Mucosa of descending colon (tissue), 3 donors: ENCODE measurements around the gene GRIK3. TPM values are rescaled to one million over a fixed set of nuclear protein-coding genes. Genes with fewer than 3 reads are reported as not detected.

Experiments used
- ATAC-seq: fragments of 200-7000 bp; cut with Tn5 transposase; one replicate; pipeline ENCODE4 v1.9.1; 2020; ENCODE audit warnings: mild to moderate bottlenecking, moderate library complexity
- DNase-seq, 3 donors: peaks; one replicate each; pipeline ENCODE4 v3.0.0-alpha.2; 2020
- H3K36me3 ChIP-seq: fragments of 200-600 bp; one replicate; pipeline ENCODE4 v1.8.0; 2021; ENCODE audit warnings: low read depth, mild to moderate bottlenecking
- H3K4me1 ChIP-seq: fragments of 200-600 bp; one replicate; pipeline ENCODE4 v1.8.0; 2021; ENCODE audit warnings: low read depth, mild to moderate bottlenecking
- H3K4me3 ChIP-seq: fragments of 200-600 bp; one replicate; pipeline ENCODE4 v1.8.0; 2021; ENCODE audit warnings: mild to moderate bottlenecking
- H3K9me3 ChIP-seq: fragments of 200-600 bp; one replicate; pipeline ENCODE4 v1.8.0; 2021; ENCODE audit warnings: mild to moderate bottlenecking
- intact Hi-C, 2 donors: fragments of 100-400 bp; cut with DNase I in 1 of 2; cut with micrococcal nuclease in 1 of 2; formaldehyde crosslinking; loops; one replicate each; pipeline versions ENCODE4 v1.11.0 to v1.11.1; 2022; cut with DNase I, micrococcal nuclease
- total RNA-seq, 3 donors: library from RNA; stranded (reverse); fragmentation: NEBNext Ultra II Directional in 2 of 3; extraction: Animal tissue kit (Norgen Biotek cat#: 25700) in 2 of 3; gene quantifications; one replicate each; pipeline versions ENCODE4 v1.2.1 to v1.2.4, GENCODE V29; 2021 to 2023
- TF ChIP-seq, protein P1 (sequence below): fragments of 200-600 bp; IDR thresholded peaks from one replicate; pipeline ENCODE4 v1.8.0; 2022; ENCODE audit warnings: antibody characterized with exemption, mild to moderate bottlenecking
- donor health status: DM: no; HTN: no; CAD: no; lungs with moderate emphysema.
- donor health status: DM: no; HTN: no; CAD: no.
- donor health status: DM: no; HTN: yes; CAD: no.

The GRIK3 gene
- total RNA-seq, 3 donors from 2014 or later, result 0.41 to 13.6 (median 1.5) TPM

DNA sequence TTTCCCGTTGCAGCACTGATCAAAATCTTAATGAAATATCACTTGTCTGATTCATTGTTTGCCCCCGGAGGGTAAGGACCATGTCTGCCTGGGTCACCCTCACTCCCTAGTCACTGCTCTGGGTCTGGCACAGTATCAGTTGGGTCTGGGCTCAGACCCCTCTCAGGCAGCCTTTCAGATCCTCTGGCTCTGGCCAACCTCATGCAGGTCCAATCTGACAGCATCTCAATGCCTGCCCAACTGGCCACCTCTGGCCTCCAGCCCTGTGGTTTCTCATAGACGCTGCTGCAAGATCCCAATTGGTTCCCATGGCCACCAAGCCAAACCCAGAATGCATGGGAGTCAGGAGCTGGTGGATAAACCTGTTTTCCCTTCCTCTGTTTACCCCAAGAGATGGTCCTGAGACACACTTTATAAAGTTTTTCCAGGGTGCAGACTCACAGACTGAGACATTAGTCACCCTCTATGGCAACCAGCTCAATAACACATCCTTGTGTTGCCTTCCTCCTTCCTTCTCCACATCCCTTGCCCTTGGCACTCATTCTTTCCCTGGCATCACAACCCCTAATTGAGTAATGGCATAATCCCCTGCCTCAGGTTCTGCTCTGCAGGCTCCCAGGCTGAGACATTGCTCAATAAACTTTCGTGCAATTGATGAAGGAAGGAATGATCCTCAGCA lies 199.2 kb downstream of the GRIK3 start:
- H3K36me3 ChIP-seq, result no peaks in the 10 kb centered on the region
- TF ChIP-seq, protein P1, sequence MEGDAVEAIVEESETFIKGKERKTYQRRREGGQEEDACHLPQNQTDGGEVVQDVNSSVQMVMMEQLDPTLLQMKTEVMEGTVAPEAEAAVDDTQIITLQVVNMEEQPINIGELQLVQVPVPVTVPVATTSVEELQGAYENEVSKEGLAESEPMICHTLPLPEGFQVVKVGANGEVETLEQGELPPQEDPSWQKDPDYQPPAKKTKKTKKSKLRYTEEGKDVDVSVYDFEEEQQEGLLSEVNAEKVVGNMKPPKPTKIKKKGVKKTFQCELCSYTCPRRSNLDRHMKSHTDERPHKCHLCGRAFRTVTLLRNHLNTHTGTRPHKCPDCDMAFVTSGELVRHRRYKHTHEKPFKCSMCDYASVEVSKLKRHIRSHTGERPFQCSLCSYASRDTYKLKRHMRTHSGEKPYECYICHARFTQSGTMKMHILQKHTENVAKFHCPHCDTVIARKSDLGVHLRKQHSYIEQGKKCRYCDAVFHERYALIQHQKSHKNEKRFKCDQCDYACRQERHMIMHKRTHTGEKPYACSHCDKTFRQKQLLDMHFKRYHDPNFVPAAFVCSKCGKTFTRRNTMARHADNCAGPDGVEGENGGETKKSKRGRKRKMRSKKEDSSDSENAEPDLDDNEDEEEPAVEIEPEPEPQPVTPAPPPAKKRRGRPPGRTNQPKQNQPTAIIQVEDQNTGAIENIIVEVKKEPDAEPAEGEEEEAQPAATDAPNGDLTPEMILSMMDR, result no peak
- H3K9me3 ChIP-seq, result no peaks in the 10 kb centered on the region
- no peaks in the 10 kb centered on the region for H3K4me1 ChIP-seq
- intact Hi-C loops, result no loop called here
- ATAC-seq (no peak), DNase-seq (no peak)
- no peak overlapping the region for H3K4me3 ChIP-seq

DNA sequence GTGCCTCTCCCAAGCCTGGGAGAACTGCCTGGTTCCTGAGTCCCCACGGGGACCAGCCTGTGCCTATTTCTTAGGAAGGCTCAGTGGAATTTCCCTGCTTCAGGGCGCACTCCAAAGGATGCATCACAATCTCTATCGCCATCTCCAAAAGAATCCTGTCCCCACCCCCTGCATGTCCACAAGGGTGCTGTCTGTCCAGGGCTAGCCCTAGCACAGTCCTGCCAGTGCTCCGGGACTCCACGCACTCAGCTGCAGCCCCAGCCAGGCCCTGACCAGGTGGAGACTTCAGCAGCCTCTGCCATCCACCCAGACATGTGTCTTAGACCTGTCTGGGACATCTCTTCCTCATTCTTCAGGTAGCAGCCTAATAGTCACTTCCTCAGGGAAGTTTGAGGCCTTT lies 199.7 kb downstream of the GRIK3 start:
- intact Hi-C loops, result no loop called here
- TF ChIP-seq, protein P1, result no peak
- ATAC-seq (no peak), DNase-seq (no peak)
- no peaks in the 10 kb centered on the region for H3K9me3 ChIP-seq
- no peak overlapping the region for H3K4me3 ChIP-seq
- H3K4me1 ChIP-seq, result no peaks in the 10 kb centered on the region
- no peaks in the 10 kb centered on the region for H3K36me3 ChIP-seq

DNA sequence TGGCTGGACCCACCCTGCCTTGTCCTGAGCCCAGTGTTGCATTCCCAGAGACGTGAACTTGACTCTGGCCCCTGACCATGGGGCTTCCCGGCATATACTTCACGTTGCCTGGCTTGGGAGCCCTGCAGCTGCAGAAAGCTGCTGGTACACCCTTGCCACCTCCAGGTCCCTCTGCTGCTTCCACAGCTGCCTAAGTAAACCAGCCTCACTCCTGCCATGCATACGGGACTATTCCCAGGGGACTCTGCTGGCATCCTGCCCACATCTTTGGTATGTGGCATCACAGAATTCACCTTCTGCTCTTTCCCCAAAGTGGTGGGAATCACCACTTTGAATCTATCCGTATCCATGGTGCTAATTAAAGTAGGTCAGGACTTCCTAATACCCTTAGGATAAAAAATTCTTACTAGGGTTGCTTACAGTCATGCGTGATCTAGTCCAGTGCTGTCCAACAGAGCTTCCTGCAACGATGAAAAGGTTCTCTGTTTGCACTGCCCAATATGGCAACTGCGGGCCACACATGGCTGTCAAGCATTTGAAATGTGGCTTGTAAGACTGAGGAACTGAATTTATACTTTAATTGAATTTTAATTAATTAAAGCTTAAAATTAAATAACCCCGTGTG lies 203.0 kb downstream of the GRIK3 start:
- ATAC-seq (no peak), DNase-seq (no peak)
- H3K4me1 ChIP-seq, result no peaks in the 10 kb centered on the region
- no peak overlapping the region for H3K4me3 ChIP-seq
- intact Hi-C loops, result no loop called here
- no peaks in the 10 kb centered on the region for H3K36me3 ChIP-seq
- no peaks in the 10 kb centered on the region for H3K9me3 ChIP-seq
- TF ChIP-seq, protein P1, result no peak

GRCh38 chr1:36829961-36830360 lies 204.4 kb downstream of the GRIK3 start:
- TF ChIP-seq, protein P1, result no peak
- Histone ChIP-seq H3K36me3 (no peaks in the 10 kb centered on the region), H3K4me1 (no peaks in the 10 kb centered on the region), H3K4me3 (no peak overlapping the region), H3K9me3 (no peaks in the 10 kb centered on the region)
- intact Hi-C loops, result no loop called here
- ATAC-seq (no peak), DNase-seq (no peak)

GRCh38 chr1:36829066-36829465 lies 205.2 kb downstream of the GRIK3 start:
- DNase-seq (no peak), ATAC-seq (no peak)
- TF ChIP-seq, protein P1, result no peak
- Histone ChIP-seq H3K4me1 (no peaks in the 10 kb centered on the region), H3K4me3 (no peak overlapping the region), H3K9me3 (no peaks in the 10 kb centered on the region), H3K36me3 (no peaks in the 10 kb centered on the region)
- intact Hi-C loops, result no loop called here
